ENCODE results near the gene ZNF774. TPM values are rescaled to one million over a fixed set of nuclear protein-coding genes. Genes with fewer than 3 reads are reported as not detected.

The ZNF774 gene
- total and polyA plus RNA-seq, 2 of the 13 experiments (the other 11 are each of a cell fraction or from before 2014, with no cell fraction given), result 0.59 to 1.4 TPM

DNA sequence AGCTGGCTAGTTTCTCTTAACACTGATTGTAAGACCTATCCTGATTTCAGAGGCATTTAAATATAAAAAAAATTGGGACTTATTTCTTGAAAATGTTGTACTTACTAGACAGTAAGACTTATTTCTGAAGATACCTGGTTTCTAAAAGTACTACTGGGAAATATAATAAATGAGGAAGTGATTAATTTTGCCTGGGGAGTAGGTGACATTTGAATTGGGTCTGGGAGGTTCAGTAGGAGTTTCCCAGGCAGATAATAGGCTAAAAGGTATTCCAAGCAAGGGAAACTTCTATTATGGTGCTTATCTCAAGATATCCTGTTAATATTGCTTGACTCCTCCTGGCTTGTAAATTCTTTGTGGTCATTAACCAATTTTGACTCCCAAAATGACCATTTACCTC, 29.4 kb downstream of the ZNF774 start:
- Histone ChIP-seq H3K4me2 (ENCODE audit: low read depth, low read length) (no peak overlapping the region), H3K27me3 (ENCODE audit: control insufficient read depth in 1 of 2, insufficient read depth in 2 of 2, low read length in 2 of 2) (no peaks in the 10 kb centered on the region), H3K27ac (ENCODE audit: extremely low read length, insufficient read depth, low read length) (no peak overlapping the region), H2AFZ (ENCODE audit: low read length) (no peak overlapping the region), H3K79me2 (ENCODE audit: insufficient read depth, low read length) (no peaks in the 10 kb centered on the region), H4K20me1 (ENCODE audit: insufficient read depth, low read length) (no peaks in the 10 kb centered on the region), H3K9me3 (ENCODE audit: low read length) (peaks cover 7% of the 10 kb centered on the region; the same call in 1 of the 2 replicates), H3K36me3 (replicated peaks in 1 of 2; ENCODE audit: control insufficient read depth in 1 of 2, insufficient read depth in 2 of 2, low read length in 2 of 2) (no peaks in the 10 kb centered on the region), H3K4me3 (replicated peaks in 1 of 3; ENCODE audit: insufficient read depth in 1 of 3, low read depth in 2 of 3, low read length in 3 of 3) (no peak overlapping the region), H3K9ac (ENCODE audit: insufficient read depth, low read depth, low read length) (no peak overlapping the region), H3K4me1 (ENCODE audit: insufficient read depth, low read length) (no peaks in the 10 kb centered on the region)
- no peak for ATAC-seq
- DNase-seq (ENCODE audit: low spot score), result no peak
- in situ Hi-C loops (cut with HindIII; ENCODE audit: extremely low pct_ligation_motif_present, low pct_unique_long_range_greater_than_20kb), result no loop called here
- intact Hi-C loops (cut with micrococcal nuclease; ENCODE audit: unreplicated experiment), result no loop called here
- POLR2A ChIA-PET, result no interaction called here
- CTCF ChIA-PET (ENCODE audit: low intra/inter-chr PET ratio, low total read pairs), result no interaction called here
- TF ChIP-seq ZNF430 (CRISPR knock-in tag; IDR thresholded peaks at IDR 0.05) (no peak), ZNF431 (CRISPR knock-in tag; IDR thresholded peaks at IDR 0.05; ENCODE audit: borderline replicate concordance, low read depth) (no peak), RFXANK (CRISPR knock-in tag; IDR thresholded peaks at IDR 0.05) (no peak), ZBTB20 (CRISPR knock-in tag; IDR thresholded peaks at IDR 0.05; ENCODE audit: borderline replicate concordance, low read depth) (no peak), REXO4 (CRISPR knock-in tag; IDR thresholded peaks at IDR 0.05; ENCODE audit: borderline replicate concordance) (no peak), BORCS8-MEF2B (CRISPR knock-in tag; IDR thresholded peaks at IDR 0.05) (no peak), ZFX (CRISPR knock-in tag; IDR thresholded peaks at IDR 0.05; ENCODE audit: low read depth) (no peak)
- TF ChIP-seq, protein P1, sequence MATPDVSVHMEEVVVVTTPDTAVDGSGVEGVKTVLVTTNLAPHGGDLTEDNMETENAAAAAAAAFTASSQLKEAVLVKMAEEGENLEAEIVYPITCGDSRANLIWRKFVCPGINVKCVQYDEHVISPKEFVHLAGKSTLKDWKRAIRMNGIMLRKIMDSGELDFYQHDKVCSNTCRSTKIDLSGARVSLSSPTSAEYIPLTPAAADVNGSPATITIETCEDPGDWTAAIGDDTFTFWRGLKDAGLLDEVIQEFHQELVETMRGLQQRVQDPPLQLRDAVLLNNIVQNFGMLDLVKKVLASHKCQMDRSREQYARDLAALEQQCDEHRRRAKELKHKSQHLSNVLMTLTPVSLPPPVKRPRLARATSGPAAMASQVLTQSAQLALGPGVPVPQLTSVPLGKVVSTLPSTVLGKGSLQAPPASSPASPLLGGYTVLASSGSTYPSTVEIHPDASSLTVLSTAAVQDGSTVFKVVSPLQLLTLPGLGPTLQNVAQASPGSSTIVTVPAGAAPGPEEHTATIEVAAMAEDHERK (CRISPR knock-in tag; IDR thresholded peaks at IDR 0.05; ENCODE audit: low read depth), result no peak
- TF ChIP-seq, protein P2, sequence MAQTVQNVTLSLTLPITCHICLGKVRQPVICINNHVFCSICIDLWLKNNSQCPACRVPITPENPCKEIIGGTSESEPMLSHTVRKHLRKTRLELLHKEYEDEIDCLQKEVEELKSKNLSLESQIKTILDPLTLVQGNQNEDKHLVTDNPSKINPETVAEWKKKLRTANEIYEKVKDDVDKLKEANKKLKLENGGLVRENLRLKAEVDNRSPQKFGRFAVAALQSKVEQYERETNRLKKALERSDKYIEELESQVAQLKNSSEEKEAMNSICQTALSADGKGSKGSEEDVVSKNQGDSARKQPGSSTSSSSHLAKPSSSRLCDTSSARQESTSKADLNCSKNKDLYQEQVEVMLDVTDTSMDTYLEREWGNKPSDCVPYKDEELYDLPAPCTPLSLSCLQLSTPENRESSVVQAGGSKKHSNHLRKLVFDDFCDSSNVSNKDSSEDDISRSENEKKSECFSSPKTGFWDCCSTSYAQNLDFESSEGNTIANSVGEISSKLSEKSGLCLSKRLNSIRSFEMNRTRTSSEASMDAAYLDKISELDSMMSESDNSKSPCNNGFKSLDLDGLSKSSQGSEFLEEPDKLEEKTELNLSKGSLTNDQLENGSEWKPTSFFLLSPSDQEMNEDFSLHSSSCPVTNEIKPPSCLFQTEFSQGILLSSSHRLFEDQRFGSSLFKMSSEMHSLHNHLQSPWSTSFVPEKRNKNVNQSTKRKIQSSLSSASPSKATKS (CRISPR knock-in tag; IDR thresholded peaks at IDR 0.05), result no peak
- FAIRE-seq, result no peak
- BruUV-seq (replicated peaks), result no TSS peak
